GM12878 (cell line): ENCODE measurements around the gene DUSP22. TPM values are rescaled to one million over a fixed set of nuclear protein-coding genes. Genes with fewer than 3 reads are reported as not detected.
A peak's percentile ranks its signal among the peaks of the same experiment; 100 is the strongest.

Source experiments
- BACH1 ChIP-seq: fragments of 450-650 bp; IDR thresholded peaks from 2 replicates; pipeline ENCODE4 v1.6.1; 2017; ENCODE audit warnings: mild to moderate bottlenecking, borderline replicate concordance
- BCL11A ChIP-seq: IDR thresholded peaks from 2 replicates; pipeline ENCODE4 v1.6.1; 2011; ENCODE audit warnings: low read depth, low read length
- BMI1 ChIP-seq: fragments of 450-650 bp; IDR thresholded peaks from 2 replicates; pipeline ENCODE4 v1.6.1; 2016; ENCODE audit warnings: mild to moderate bottlenecking, moderate library complexity, borderline replicate concordance
- CBFB ChIP-seq: IDR thresholded peaks from 2 replicates; pipeline ENCODE4 v1.6.1; 2016; ENCODE audit warnings: antibody characterized with exemption, low read depth
- E2F8 ChIP-seq: fragments of 450-650 bp; IDR thresholded peaks from 2 replicates; pipeline ENCODE4 v1.6.1; 2018; ENCODE audit warnings: mild to moderate bottlenecking, low read depth, moderate library complexity; ENCODE audit not compliant: partially characterized antibody
- ETV6 ChIP-seq, 2 experiments: fragments of 450-650 bp in 1 of 2; IDR thresholded peaks in 1 of 2; conservative IDR thresholded peaks in 1 of 2; 2 replicates each; pipeline ENCODE4 v1.6.1; 2014; ENCODE audit warnings: antibody characterized with exemption in 1 of 2, borderline replicate concordance in 1 of 2, low read depth in 1 of 2, mild to moderate bottlenecking in 1 of 2, moderate library complexity in 1 of 2
- FOXK2 ChIP-seq: fragments of 450-650 bp; IDR thresholded peaks from 2 replicates; pipeline ENCODE4 v1.6.1; 2017; ENCODE audit warnings: mild to moderate bottlenecking, moderate library complexity
- GABPA ChIP-seq: IDR thresholded peaks from 2 replicates; pipeline ENCODE4 v1.6.1; 2014; ENCODE audit warnings: antibody characterized with exemption, low read depth, mild to moderate bottlenecking, inconsistent platforms
- HDAC6 ChIP-seq: fragments of 200-600 bp; sonication (generic); IDR thresholded peaks from one replicate; pipeline ENCODE4 v1.8.0; 2017; ENCODE audit warnings: antibody characterized with exemption; ENCODE audit not compliant: unreplicated experiment
- IRF3 ChIP-seq: fragments of 450-650 bp; IDR thresholded peaks from 2 replicates; pipeline ENCODE4 v1.6.1; 2014; ENCODE audit warnings: mild to moderate bottlenecking
- JUNB ChIP-seq: IDR thresholded peaks from 2 replicates; pipeline ENCODE4 v1.6.1; 2016; ENCODE audit warnings: antibody characterized with exemption, mild to moderate bottlenecking
- JUND ChIP-seq: IDR thresholded peaks from 2 replicates; pipeline ENCODE4 v1.6.1; 2012; ENCODE audit warnings: low read depth, mild to moderate bottlenecking, low read length, improper control_type of control experiment, moderate library complexity
- PRDM15 ChIP-seq: fragments of 450-650 bp; formaldehyde crosslinking; IDR thresholded peaks from 2 replicates; pipeline ENCODE4 v1.4.0; 2020; ENCODE audit warnings: mild to moderate bottlenecking, moderate library complexity
- RAD51 ChIP-seq: fragments of 450-650 bp; IDR thresholded peaks from 2 replicates; pipeline ENCODE4 v1.6.1; 2016; ENCODE audit warnings: moderate library complexity, mild to moderate bottlenecking, inconsistent platforms
- STAT3 ChIP-seq: IDR thresholded peaks from 2 replicates; pipeline ENCODE4 v1.6.1; 2011; ENCODE audit warnings: low read depth, low read length, improper control_type of control experiment
- TAF1 ChIP-seq: IDR thresholded peaks from 2 replicates; pipeline ENCODE4 v1.6.1; 2011; ENCODE audit warnings: mild to moderate bottlenecking, low read depth, low read length, borderline replicate concordance
- TCF12 ChIP-seq: IDR thresholded peaks from 2 replicates; pipeline ENCODE4 v1.6.1; 2011; ENCODE audit warnings: low read depth, mild to moderate bottlenecking, low read length
- ZNF687 ChIP-seq: fragments of 450-650 bp; IDR thresholded peaks from 2 replicates; pipeline ENCODE4 v1.6.1; 2017; ENCODE audit warnings: mild to moderate bottlenecking, moderate library complexity
- polyA plus RNA-seq, 11 experiments: library from polyadenylated mRNA; depleted of rRNA in 4 of 11; unstranded in 6 of 11; stranded (reverse) in 5 of 11; fragments of >200 nt; fragmentation: Nextera tagmentation in 4 of 11; fragmentation: Illumina TruSeq in 1 of 11; extraction: Ambion mirVana in 4 of 11; extraction: Trizol in 1 of 11; gene quantifications; 1 replicate in 1 of 11; 2 replicates in 10 of 11; pipeline versions ENCODE4 v1.2.1 to v1.2.3, GENCODE V29; 2011 to 2016; ENCODE audit warnings: inconsistent platforms in 2 of 11, missing spikeins in 2 of 11, low read depth in 1 of 11
- total RNA-seq, 4 experiments: library from RNA; depleted of rRNA in 3 of 4; stranded (reverse); fragments of >200 nt in 3 of 4; fragmentation: Illumina TruSeq in 1 of 4; extraction: Trizol in 1 of 4; gene quantifications; 2 replicates each; pipeline versions ENCODE4 v1.2.1 to v1.2.3, GENCODE V29; 2013 to 2021

The DUSP22 gene
- total and polyA plus RNA-seq, 10 of the 15 experiments (the other 5 are each of a cell fraction or from before 2014, with no cell fraction given) = 78.9 to 156 (median 107) TPM

- TF ChIP-seq PRDM15 (CRISPR knock-in tag) (no peak), STAT3 (no peak), E2F8 (no peak), IRF3 (no peak), RAD51 (no peak; the same call in 1 of the 2 replicates), TAF1 (peak; percentile 57; the same call in 1 of the 2 replicates), JUND (no peak), ETV6 (conservative IDR thresholded peaks at IDR 0.05 in 1 of 2, IDR thresholded peaks at IDR 0.05 in 1 of 2; ENCODE audit: borderline replicate concordance in 1 of 2, low read depth in 1 of 2) (no peak), ZNF687 (no peak), BCL11A (no peak), JUNB (no peak), CBFB (no peak; the same call in 1 of the 2 replicates), TCF12 (no peak), HDAC6 (no peak), FOXK2 (no peak), GABPA (no peak), BMI1 (no peak), BACH1 (no peak)
Measured at GRCh38 chr6:293193-294174, 1.2 kb downstream of the DUSP22 start (continued).
